LoVo (cell line): Measurements from ENCODE around the gene XIRP1.

Experiments used
- DNase-seq: peaks from one replicate; pipeline ENCODE4 v3.0.0-alpha.2; 2016; ENCODE audit warnings: low spot score

Gene XIRP1

DNA sequence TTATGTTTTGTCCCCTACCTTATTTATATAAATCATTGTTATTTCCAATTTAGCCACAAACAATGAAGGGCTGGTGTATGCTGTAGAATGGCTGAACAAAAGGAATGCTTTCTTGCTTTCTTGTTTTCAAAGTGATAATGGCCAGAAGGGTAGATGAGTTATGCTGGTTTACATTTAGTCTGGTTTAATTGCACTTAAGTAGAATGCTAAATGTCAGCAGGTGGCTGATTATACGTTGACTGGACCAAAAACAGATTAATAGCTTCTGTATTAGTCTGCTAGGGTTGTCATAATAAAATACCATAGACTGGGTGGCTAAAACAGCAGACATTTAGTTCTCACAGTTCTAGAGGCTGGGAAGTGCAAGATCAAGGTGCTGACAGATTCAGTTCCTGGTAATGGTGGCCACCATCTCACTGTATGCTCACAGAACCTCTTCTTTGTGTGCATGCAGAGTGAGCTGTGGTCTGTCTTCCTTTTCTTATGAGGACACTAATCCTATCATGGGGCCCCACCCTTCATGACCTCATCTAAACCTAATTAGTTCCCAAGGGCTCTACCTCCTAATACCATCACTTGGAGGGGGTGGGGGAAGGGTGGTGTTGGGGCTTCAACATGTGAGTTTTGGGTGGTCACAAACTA is 17.1 kb upstream of the XIRP1 start:
- DNase-seq, result no peak

GRCh38 chr3:39208463-39209055 is 16.2 kb upstream of the XIRP1 start:
- peak; percentile 47 for DNase-seq

GRCh38 chr3:39207361-39208186 is 15.2 kb upstream of the XIRP1 start:
- no peak for DNase-seq

DNA sequence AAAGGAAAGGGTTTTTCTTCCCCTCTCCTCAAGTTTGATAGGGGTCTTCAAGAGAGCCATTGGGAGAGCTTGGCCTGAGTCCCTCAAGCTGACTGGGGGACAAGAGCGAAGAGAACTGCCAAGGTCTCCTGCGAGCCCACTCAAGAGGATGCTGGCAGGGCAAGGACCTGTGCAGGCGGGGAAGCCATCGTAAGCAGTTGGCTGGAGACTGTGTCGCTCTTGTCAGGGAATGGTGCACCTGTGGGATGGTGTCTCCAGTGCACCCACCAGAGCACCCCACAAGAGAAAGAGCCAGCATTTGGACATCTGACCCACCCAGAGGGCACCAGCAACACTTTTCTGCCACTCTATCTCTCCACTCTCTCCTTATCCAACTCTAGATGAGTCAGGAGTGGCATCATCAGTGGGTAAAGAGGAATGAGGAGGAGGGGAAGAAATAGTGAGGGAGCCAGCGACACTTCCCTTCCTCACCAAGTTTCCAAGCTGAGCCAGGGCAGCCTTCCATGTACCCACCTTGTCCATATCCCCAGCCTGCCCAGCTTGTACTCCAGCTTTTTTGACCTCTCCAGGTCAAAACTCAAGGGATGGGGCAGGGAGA is 13.6 kb upstream of the XIRP1 start:
- DNase-seq, result no peak

DNA sequence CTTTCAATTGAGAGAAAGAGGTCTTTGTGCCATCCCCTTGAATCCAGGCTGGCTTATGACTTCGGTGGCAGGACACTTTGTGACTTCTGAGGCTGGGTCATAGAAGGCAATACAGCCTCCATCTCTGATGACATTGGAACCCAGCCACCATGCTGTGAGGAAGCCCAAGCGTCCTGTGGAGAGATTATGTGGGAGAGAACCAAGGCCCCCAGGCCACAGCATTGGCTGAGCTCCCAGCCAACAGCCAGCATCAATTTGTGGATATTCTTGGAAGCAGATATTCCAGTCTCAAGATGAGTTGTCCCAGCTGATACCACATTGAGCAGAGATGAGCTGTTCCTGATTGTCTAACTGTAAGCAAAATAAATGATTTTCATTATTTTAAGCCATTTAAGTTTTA is 12.7 kb upstream of the XIRP1 start:
- DNase-seq, result no peak

GRCh38 chr3:39203860-39204259 is 11.5 kb upstream of the XIRP1 start:
- no peak for DNase-seq

DNA sequence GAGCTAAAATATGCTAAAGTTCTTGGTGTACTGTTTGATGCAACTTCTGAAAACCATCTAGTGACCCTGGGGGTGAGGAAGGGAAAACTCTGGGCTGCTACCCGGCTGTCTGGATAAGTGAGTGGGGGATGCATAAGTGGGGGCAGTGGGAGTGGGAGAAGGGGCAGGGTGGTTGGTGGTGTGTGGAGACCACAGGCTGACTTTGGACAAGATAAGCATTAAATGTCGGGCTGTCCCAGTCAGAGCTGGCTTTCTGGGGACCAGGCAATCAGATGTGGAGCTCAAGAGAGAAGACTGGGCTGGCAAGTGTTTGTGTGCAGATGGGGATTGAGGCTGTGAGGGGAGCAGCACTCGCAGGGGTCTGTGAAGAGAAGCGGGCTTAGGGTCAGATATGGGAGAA is 11.0 kb upstream of the XIRP1 start:
- no peak for DNase-seq

- no peak for DNase-seq
Observed at GRCh38 chr3:39202094-39202493, 9.7 kb upstream of the XIRP1 start.

DNA sequence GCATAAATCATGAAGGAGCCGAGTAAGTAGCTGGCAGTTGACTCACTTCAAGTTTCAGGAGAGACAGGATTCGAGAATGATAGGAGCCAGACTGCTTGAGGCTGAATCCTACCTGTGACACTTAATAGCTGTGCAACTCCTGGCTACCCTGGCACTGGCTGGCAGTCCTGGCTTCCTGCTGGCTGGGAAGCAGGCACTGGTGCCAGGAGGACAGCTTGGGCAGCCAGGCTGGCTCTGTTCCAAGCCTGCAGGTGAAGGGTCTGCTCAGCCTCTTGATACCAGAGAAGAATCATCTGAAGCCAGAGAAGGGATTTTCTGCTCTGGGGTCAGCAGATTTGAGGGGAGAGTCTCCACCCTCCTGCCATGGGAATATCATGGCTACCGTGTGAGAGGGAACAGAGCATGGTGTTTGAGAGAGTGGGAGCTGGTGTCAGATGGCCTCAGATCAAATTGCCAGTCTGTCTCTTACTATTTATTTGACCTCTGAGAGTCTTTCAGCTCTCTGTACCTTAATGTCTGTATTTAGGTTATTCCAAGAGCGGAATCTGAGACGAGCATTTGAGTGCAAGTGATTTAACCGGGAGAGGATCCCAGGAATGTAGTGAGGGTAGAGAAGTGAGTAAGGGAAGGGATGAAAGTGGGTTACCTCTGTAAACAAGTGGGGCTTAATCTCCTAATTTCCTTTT is 4.4 kb upstream of the XIRP1 start:
- DNase-seq, result no peak

- no peak for DNase-seq
Observed at GRCh38 chr3:39196034-39196433, 3.6 kb upstream of the XIRP1 start.

DNA sequence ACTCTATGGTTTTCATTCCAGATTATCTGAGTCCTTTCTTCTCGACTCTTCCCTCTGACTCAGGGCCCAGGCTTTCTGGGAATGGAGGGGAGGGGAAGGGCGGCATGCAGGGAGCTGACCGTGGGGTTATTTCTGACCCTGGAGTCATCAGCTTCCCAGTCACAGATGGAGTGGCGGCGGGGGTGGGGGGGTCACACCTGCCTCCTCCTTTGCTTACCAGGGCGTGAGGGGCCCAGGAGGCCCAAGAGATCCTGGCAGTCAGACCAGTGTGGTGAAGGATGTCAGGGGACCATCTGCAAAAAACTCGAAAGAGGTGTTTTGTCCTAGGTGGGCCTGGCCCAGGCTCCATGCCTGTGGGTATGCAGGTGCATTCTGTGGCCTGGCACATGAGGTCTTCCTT is 996 bp upstream of the XIRP1 start:
- no peak for DNase-seq

GRCh38 chr3:39191773-39192172 is 622 bp downstream of the XIRP1 start:
- DNase-seq, result no peak

DNA sequence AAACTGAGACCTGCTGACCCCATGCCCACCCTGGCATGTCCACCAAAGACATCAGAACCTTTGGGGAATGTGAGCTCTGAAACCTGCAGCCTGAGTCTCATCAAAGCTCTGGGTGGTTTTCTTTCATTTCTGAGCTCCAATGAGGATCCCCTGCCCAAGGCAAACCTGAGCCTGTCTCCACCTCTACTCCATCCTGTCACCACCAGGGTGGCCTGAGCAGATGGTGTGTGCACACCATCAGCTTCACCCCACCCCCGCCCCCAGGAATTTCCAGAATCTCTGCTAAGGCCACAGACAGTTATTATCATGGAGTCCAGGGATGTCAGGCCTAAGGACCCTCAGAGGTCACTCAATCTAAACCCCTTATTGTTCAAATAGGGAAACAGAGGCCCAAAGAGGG is 1.3 kb downstream of the XIRP1 start:
- DNase-seq, result no peak

DNA sequence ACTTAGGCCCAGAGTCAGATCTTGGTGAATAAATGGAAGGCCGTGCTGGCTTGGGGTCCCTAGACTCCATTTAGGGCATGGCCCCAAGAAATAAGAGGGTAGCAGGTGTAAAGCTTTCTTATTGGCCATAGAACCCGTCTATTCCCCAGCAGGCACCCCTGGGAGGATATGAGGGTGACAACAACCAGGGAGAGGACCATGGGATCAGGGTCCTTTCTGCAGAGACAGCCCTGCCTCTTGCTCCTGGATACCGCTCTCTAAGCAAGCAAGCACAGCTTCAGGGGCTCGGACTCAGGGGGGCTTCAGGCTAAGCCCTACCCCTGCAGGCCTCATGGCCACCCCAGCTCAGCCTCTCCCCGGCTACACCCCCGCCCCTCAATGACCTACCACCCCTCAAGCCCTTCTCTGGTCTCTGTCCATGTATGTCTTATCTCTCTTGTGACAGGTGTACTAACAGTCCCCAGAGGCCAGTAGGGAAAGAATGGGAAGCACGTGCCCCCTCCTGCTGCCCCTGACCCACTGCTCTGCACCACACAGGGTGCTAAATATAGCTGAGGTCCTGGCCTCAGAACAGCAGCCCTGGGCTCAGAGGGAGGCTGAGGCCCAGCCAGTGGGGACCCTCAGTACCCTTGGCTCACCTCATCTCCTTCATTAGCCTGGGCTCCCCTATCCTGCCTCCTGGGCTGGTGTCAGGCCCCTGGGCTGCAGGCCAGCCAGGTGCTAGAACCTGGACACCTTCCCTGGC is 1.9 kb downstream of the XIRP1 start:
- DNase-seq, result no peak

DNA sequence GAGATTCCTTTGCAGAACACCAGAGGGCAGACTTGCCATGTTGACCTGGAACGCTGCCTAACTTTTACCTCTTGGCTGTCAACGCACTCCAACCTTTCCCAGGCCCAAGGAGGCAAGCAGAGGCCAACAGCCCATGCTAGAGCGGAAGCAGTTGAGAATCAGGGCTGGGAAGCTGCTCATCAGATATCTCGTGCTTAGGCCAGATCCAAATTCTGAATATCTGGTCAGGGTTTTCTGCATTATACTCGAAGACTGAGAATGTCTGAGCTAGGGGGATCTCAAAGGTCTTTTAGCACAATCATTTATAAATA is 2.5 kb downstream of the XIRP1 start:
- DNase-seq, result peak; percentile 73

GRCh38 chr3:39189150-39189958 is 3.0 kb downstream of the XIRP1 start:
- no peak for DNase-seq

DNA sequence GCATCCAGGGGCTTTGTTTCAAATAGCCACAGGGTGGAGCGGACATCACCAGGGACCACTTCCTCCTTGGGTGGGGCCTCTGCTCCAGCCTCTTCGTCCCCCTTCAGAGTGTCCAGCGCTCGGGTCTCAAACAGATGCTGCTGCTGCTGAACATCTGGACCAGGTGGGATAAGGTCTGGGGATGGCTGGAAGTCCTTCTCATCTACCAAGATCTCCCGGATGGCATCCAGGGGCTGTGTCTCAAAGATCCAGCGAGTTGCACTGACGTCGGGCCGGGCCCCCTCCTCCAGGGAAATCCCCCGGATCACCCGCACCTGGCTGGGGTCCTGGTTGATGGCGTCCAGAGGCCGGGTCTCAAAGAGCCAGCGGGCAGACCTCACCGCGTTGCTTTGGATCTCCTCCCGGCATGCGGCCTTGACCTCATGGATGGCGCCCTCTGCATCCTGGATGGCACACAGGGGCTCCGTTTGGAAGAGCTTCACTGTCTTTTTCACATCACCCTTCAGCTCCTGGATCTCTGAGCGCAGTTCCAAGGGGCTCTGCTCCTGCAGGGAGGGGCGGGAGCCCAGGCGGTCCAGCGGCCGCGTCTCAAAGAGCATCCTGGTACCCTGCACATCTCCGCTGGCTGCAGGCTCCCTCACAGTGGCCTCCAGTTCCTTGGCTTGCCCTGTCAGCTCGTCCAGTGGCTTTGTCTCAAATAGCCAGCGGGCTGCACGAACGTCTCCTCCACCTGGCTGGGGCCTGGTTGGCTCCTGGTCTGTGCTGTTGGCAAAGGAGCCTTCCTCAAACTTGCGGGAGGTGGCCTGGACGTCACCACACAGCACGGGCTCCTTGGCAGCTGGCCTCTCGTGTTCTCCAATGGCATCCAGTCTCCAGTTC is 3.9 kb downstream of the XIRP1 start:
- no peak for DNase-seq

DNA sequence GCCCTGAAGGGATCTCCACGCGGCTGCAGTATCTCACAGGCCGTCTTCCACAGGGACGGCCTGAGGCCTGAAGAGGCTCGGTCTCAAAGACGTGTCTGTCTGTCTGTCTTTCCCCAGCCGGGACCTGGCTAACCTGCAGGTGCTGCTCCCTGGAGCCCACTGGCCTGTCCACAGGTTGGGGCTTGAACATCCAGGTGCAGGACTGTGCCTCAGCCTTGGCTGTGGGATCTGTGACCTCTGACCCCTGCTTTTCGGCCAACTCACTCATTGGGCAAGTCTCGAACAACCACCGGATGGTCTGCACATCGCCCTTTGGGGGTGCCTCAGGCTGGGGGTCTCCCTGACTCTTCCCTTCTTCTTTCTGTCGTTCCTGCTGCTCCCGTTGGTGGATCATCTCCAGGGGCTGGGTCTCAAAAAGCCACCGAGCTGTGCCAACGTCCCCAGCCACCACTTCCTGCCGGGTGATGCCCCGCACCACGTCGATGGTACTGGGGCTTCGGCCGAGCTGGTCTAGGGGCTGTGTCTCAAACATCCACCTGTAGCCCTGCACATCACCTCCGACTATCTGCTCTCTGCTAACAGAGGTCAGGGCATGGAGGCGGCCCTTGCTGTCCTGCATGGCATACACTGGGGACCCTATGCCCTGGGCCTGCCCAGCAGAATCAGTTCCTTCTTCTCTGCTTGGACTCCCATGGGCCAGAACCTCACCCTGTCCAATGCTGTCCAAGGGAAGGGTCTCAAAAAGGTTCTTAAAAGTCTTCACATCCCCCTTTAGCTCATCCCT is 4.8 kb downstream of the XIRP1 start:
- DNase-seq, result no peak

GRCh38 chr3:39186692-39187151 is 5.7 kb downstream of the XIRP1 start:
- no peak for DNase-seq
